ENCODE measurements around the gene LTB.
"Not testable (repeated sequence)": the region's sequence is repeated elsewhere in the genome, so short reads cannot be mapped to it uniquely, and the experiment has no call there.

The LTB gene

DNA sequence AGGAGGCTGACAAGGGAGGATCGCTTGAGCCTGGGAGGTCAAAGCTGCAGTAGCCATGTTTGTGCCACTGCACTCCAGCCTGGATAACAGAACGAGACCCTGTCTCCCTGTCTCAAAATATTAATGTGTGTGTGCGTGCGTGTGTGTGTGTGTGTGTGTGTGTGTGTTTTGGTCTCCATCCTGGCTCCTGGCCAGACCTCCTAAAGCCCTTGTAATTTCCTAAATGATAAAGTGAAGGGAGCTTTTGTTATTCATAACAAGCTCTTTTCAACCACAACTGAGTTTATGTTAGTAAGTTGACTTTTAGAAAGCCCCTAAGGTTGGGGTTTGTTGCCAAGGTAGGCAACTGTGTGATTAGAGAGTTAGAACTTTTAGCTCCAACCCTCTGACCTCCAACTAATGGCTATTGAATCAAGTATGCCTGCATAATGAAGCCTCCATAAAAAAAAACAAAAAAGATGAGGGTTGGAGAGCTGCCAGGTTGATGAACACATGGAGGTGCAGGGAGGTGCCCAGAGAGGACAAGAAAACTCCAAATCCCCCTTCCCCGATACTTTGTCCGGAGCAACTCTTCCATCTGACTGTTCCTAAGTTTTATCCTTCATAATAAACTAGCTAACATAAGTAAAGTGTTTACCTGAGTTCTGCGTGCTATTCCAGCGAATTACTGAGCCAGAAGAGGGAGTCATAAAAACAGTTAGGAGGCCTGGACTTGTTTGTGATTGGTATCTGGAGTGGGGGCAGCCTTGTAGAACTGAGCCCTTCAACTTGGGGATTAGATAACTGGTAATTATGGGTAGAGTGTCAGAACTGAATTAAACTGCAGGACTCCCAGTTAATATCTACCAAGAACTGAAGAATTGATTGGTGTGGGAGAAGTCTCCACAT lies 27.5 kb upstream of the LTB start:
- no peak for DNase-seq (ENCODE audit: low spot score)

- no peak for DNase-seq (ENCODE audit: low spot score)
These were observed 25.1 kb upstream of the LTB start for GRCh38 chr6:31607317-31607716.

DNA sequence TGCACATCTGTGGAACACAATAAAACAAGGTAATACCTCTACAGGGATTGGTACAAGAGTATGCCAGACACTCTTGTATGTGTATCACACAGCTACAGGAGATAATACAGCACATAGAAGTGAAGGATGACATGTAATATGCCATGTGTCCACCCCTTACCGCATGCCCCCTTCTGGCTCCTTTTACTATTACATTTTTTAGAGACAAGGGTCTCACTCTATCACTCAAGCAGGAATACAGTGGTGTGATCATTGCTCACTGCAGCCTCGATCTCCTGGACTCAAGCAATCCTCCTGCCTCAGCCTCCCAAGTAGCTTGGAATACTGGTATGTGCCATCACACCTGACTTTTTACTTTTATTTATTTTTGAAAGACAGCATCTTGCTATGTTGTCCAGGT lies 14.8 kb upstream of the LTB start:
- peak; percentile 62 for DNase-seq (ENCODE audit: low spot score)

GRCh38 chr6:31592396-31592771 lies 10.2 kb upstream of the LTB start:
- no peak for DNase-seq (ENCODE audit: low spot score)

DNA sequence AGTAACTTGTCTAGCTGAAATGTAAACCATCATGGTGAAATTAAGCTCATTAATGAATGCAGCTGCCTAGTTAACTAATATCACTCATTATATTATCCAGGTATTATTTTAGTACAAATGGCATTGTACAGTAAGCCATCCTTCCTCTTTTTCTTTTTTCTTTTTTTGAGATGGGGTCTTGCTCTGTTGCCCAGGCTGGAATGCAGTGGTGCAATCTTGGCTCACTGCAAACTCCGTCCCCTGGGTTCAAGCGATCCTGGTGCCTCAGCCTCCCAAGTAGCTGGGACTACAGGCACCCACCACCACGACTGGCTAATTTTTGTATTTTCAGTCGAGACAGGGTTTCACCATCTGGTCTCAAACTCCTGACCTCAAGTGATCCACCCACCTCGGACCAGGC lies 8.5 kb upstream of the LTB start:
- not testable (repeated sequence) for DNase-seq (ENCODE audit: low spot score)

DNA sequence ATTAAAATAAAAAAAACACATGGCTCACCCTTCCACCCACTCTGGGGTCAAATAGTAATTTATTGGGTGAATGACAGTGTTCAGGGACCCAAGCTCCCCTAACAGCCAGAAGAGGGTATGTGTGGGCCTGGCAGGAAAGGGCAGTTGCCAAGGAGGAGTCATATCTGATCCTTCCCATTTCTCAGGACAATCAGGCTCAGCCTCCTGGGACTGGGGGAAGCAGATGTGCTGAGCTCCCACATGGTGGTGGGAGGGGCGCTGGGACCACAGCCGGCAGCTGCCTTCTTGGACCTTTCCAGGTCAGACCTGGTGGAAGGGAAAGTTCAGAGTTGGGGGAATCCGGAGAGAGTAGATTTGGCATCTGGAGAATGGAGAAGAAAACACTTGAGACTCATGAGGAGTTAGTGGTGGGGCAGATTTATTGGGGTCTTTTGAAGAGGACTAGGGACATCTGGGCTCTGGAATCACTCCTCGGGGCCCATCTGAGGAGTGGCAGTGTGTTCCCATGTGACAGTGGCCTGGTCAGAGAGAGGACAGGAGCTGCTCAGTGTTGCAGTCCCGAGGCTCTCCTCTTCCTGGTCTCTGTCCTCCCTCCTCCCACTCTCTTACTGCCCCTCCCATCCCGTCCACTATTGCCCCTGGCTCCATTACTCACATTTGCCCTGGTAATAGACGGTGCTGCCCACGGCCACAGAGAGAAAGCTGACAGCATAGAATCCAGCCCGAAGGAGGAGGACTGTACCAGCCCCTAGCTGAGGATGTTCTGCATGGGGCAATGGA lies 6.8 kb upstream of the LTB start:
- peak; percentile 71 for DNase-seq (ENCODE audit: low spot score)

DNA sequence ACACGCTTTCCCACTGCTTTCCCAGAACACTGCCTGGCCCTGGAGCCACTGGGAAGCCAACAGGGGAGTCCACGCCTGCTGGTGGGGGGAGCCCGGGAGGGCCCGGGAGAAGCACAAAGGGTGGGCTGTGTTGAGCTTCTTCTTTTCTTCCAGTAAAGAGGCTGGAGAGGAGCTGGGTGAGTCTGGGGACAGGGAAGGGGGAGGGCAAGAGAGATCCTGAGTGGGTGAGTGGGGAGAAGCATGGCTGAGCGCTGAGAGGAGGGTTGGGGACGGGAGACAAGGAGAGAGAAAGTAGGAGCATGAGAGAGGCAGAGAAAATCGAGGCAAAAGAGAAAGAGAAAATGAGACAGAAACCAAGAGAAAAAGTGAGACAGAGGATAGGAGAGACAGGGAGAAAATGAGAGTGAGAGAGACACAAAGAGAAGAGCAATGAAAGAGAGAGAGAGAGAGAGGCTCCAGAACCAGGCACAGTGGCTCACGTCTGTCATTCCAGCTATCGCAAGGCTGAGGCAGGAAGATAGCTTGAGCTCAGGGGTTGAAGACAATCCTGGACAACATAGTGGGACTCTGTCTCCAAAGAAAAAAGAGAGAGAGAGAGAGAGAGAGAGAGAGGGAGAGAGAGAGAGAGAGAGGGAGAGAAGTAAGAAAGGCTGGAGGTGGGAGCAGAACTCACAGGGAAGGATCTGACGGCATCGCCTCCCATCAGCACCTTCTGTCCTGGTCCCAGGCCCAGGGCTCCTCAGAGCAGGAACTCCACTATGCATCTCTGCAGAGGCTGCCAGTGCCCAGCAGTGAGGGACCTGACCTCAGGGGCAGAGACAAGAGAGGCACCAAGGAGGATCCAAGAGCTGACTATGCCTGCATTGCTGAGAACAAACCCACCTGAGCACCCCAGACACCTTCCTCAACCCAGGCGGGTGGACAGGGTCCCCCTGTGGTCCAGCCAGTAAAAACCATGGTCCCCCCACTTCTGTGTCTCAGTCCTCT lies 5.9 kb upstream of the LTB start:
- DNase-seq (ENCODE audit: low spot score) = no peak

DNA sequence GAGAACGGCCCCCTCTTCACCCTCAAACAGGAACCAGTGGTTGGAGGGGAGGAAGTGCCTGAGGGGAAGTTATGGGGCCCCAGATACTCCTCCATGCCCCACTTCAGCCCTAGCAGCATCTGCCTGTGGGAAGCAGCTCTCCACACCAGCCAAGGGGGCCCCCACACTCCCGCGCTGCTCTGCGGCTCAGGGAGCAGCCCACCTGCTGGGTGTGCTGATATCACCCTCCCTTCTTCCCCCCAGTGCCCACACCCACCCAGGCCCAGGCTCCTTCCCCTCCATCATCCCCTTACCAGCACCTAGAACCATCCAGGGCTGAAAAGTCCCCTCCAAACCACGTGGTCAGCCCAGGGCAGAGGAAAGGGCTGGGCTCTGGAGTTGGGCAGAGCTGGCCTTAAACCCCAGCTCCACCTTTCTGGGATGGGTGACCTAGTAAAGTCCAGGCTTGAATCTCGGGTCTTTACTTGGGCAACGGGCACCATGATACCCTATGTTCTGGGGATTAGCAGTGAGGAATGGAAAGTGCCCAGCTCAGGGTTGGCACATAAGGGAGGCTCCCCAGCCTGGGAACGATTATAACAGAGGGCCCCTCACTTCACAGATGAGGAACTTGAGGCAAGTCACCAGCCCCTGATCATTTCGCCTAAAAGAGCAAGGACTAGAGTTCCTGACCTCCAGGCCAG lies 4.5 kb upstream of the LTB start:
- no peak for DNase-seq (ENCODE audit: low spot score)

GRCh38 chr6:31586008-31586407 lies 3.8 kb upstream of the LTB start, which contains the start of gene LST1:
Gene LST1 (plus strand): TSS chr6:31586277. CDS start chr6:31587300, 1,023 bp downstream.
- DNase-seq (ENCODE audit: low spot score) = no peak

- no peak for DNase-seq (ENCODE audit: low spot score)
These were observed 3.3 kb upstream of the LTB start for GRCh38 chr6:31585491-31585890.

- DNase-seq (ENCODE audit: low spot score) = no peak
These were observed 592 bp downstream of the LTB start for GRCh38 chr6:31581434-31582229.

DNA sequence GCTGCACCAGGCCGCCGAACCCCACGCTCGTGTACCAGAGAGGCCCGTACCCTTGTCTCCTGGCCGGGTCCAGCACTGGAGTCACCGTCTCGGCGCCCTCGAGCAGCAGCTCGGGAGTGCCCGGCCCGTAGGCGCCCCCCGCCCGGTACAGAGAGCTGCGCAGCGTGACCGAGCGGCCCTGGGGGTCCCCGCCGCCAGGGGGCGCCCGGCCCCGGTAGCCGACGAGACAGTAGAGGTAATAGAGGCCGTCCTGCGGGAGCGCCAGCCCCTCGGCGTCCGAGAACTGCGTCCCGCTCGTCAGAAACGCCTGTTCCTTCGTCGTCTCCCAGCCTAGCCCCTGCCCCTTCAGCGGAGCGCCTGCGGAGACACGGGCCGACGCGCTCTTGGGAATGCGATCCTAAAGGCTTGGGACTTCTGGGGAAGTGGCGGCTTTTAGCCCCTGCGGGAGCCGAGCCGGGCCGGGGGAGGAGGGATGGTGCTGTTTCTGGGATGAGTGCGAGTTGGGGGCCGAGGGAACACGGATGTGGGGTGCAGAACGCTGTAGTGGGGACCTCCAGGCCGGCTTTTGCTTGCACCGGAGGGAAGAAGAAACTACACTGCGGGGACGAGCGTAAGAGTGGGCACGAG lies 1.3 kb downstream of the LTB start:
- peak; percentile 83 for DNase-seq (ENCODE audit: low spot score)

GRCh38 chr6:31580438-31580740 lies 1.8 kb downstream of the LTB start:
- DNase-seq (ENCODE audit: low spot score) = no peak

DNA sequence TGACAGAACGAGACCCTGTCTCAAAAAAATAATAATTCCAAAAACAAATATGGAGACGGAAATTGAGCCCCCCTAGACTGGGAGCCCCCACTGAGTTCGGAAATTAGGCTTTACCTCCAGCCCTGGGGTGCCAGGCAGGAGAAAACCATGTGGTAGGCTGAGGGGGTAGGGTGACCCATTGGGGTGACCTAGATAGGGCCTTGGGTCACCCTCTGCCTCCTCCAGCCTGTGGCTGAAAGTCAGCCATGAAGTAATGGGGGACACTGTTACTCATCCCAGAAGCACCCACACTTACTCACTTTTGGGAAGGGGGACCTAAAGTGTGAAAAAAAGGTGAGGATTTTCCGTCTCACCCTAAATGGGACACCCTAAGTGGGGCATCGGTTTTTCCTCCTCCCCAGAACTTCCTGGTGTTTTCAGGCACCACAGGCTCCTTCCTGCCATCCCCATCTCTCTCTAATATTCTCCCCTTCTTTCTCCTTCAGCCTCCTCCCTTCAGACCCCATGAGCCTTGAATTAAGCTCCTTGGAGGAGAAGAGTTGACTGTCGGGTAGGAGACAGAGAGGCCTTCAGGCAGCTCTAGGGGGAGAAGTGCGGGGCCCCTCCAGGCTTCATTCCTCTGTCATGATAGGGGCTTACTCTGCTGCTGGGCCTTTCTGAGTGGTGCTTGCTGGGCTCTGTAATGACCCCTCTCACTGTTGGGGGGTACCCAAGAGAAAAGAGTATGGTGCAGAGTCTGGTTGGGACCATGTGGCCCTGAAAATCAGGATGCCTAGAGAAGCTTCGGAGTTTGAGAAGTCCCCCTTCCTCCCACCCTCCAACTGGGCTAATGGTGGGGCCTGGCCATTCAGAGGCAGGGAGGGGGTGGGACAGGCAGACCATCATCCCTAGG lies 2.4 kb downstream of the LTB start:
- DNase-seq (ENCODE audit: low spot score) = no peak

- no peak for DNase-seq (ENCODE audit: low spot score)
These were observed 3.1 kb downstream of the LTB start for GRCh38 chr6:31579119-31579505.

- DNase-seq (ENCODE audit: low spot score) = no peak
These were observed 3.8 kb downstream of the LTB start for GRCh38 chr6:31578184-31579118.

- DNase-seq (ENCODE audit: low spot score) = no peak
These were observed 4.7 kb downstream of the LTB start for GRCh38 chr6:31577579-31577966.
